GM12878 (cell line): ENCODE measurements around the gene VDR. TPM values are rescaled to one million over a fixed set of nuclear protein-coding genes. Genes with fewer than 3 reads are reported as not detected.

Source experiments
- ATAC-seq: fragments of 200-7000 bp; cut with Tn5 transposase; 3 replicates; pipeline ENCODE4 v1.9.1; 2020; ENCODE audit warnings: mild to moderate bottlenecking, moderate library complexity
- BruUV-seq: library from RNA; stranded (reverse); fragments of 400-500 nt; replicated peaks from 2 replicates; lab custom pipeline; 2021; lab: Mats Ljungman, UMichigan
- CTCF ChIA-PET: fragments of 300-600 bp; sonication (Branson Sonifier 250); formaldehyde crosslinking; extraction: SDS; loops from one replicate; lab custom pipeline; 2021; ENCODE audit warnings: inconsistent platforms; lab: Yijun Ruan, JAX
- POLR2A ChIA-PET: fragments of 350-600 bp; formaldehyde crosslinking; extraction: SDS; loops from one replicate; lab custom pipeline; 2021; ENCODE audit warnings: inconsistent platforms; lab: Charles Lee
- RAD21 ChIA-PET: fragments of 300-600 bp; sonication (Branson Sonifier 250); formaldehyde crosslinking; loops from one replicate; lab custom pipeline; 2023; ENCODE audit warnings: antibody characterized with exemption; ENCODE audit not compliant: unreplicated experiment; lab: Charles Lee
- SMC1A ChIA-PET: fragments of 300-600 bp; sonication (Branson Sonifier 250); formaldehyde crosslinking; loops from one replicate; lab custom pipeline; 2023; ENCODE audit not compliant: unreplicated experiment, uncharacterized antibody; lab: Charles Lee
- DNase-seq: peaks from one replicate; pipeline ENCODE4 v3.0.0-alpha.2; 2011; ENCODE audit warnings: low read depth, low spot score
- FAIRE-seq: peaks from 3 replicates; lab custom pipeline; 2011; peaks lifted over from hg19 to GRCh38; lab: Jason Lieb, UNC
- H2AFZ ChIP-seq: 2 replicates; pipeline ENCODE4 v1.6.0; 2011; ENCODE audit warnings: low read depth, low read length, control low read depth; ENCODE audit not compliant: control insufficient read depth
- H3K27ac ChIP-seq: 2 replicates; pipeline ENCODE4 v1.5.1; 2011; ENCODE audit warnings: control low read depth; ENCODE audit not compliant: control insufficient read depth, insufficient read depth
- H3K27me3 ChIP-seq, 2 experiments: replicated peaks in 1 of 2; 2 replicates each; pipeline versions ENCODE4 v1.6.0 to v1.6.1; 2011; ENCODE audit warnings: low read length in 1 of 2; ENCODE audit not compliant: control insufficient read depth in 2 of 2, insufficient read depth in 2 of 2
- H3K36me3 ChIP-seq, 2 experiments: 2 replicates each; pipeline ENCODE4 v1.5.1; 2011; ENCODE audit warnings: low read length in 1 of 2; ENCODE audit not compliant: control insufficient read depth in 2 of 2, insufficient read depth in 2 of 2
- H3K4me1 ChIP-seq: 2 replicates; pipeline ENCODE4 v1.6.1; 2011; ENCODE audit warnings: mild to moderate bottlenecking, low read length, moderate library complexity, mixed read lengths; ENCODE audit not compliant: control insufficient read depth, insufficient read depth
- H3K4me2 ChIP-seq: 2 replicates; pipeline ENCODE4 v1.6.0; 2011; ENCODE audit warnings: control low read depth; ENCODE audit not compliant: control insufficient read depth, insufficient read depth
- H3K4me3 ChIP-seq: fragments of 200-600 bp; sonication (generic); 2 replicates; pipeline ENCODE4 v1.5.1; 2016
- H3K79me2 ChIP-seq: 2 replicates; pipeline ENCODE4 v1.6.0; 2011; ENCODE audit warnings: low read length; ENCODE audit not compliant: control insufficient read depth, insufficient read depth
- H3K9ac ChIP-seq: 2 replicates; pipeline ENCODE4 v1.8.0; 2011; ENCODE audit warnings: low read length, control low read depth, mixed read lengths; ENCODE audit not compliant: control insufficient read depth, insufficient read depth
- H3K9me3 ChIP-seq: replicated peaks from 3 replicates; pipeline ENCODE4 v1.5.1; 2011; ENCODE audit warnings: mild to moderate bottlenecking, low read length; ENCODE audit not compliant: control insufficient read depth, insufficient read depth
- H4K20me1 ChIP-seq: 2 replicates; pipeline ENCODE4 v1.6.0; 2011; ENCODE audit not compliant: control insufficient read depth, insufficient read depth
- ATF7 ChIP-seq: fragments of 450-650 bp; IDR thresholded peaks from 2 replicates; pipeline ENCODE4 v1.6.1; 2016; ENCODE audit warnings: low read depth, mild to moderate bottlenecking
- GABPA ChIP-seq: IDR thresholded peaks from 2 replicates; pipeline ENCODE4 v1.6.1; 2014; ENCODE audit warnings: antibody characterized with exemption, low read depth, mild to moderate bottlenecking, inconsistent platforms
- HDAC6 ChIP-seq: fragments of 200-600 bp; sonication (generic); IDR thresholded peaks from one replicate; pipeline ENCODE4 v1.8.0; 2017; ENCODE audit warnings: antibody characterized with exemption; ENCODE audit not compliant: unreplicated experiment
- WGBS: methylation state at CpG from one replicate; pipeline ENCODE4 v1.1.6; 2016; ENCODE audit warnings: low lambda C conversion rate; ENCODE audit not compliant: insufficient replicate concordance, insufficient coverage; ENCODE audit errors: missing lambda C conversion rate; 5-methylcytosine and 5-hydroxymethylcytosine counted together
- in situ Hi-C: fragments of 300-500 bp; cut with MboI; formaldehyde crosslinking; loops from 9 replicates; pipeline ENCODE4 v1.14.3; 2018; ENCODE audit warnings: mixed read lengths
- intact Hi-C: fragments of 100-400 bp; cut with micrococcal nuclease; formaldehyde crosslinking; loops from one replicate; pipeline ENCODE4 v1.14.2; 2022; ENCODE audit not compliant: unreplicated experiment
- polyA plus RNA-seq, 11 experiments: library from polyadenylated mRNA; depleted of rRNA in 4 of 11; unstranded in 6 of 11; stranded (reverse) in 5 of 11; fragments of >200 nt; fragmentation: Nextera tagmentation in 4 of 11; fragmentation: Illumina TruSeq in 1 of 11; extraction: Ambion mirVana in 4 of 11; extraction: Trizol in 1 of 11; gene quantifications; 1 replicate in 1 of 11; 2 replicates in 10 of 11; pipeline versions ENCODE4 v1.2.1 to v1.2.3, GENCODE V29; 2011 to 2016; ENCODE audit warnings: inconsistent platforms in 2 of 11, missing spikeins in 2 of 11, low read depth in 1 of 11
- total RNA-seq, 4 experiments: library from RNA; depleted of rRNA in 3 of 4; stranded (reverse); fragments of >200 nt in 3 of 4; fragmentation: Illumina TruSeq in 1 of 4; extraction: Trizol in 1 of 4; gene quantifications; 2 replicates each; pipeline versions ENCODE4 v1.2.1 to v1.2.3, GENCODE V29; 2013 to 2021
- TF ChIP-seq, protein P1 (sequence below): IDR thresholded peaks from 2 replicates; pipeline ENCODE4 v1.6.1; 2012; ENCODE audit warnings: low read depth, low read length, improper control_type of control experiment
- TF ChIP-seq, protein P2 (sequence below): fragments of 450-650 bp; formaldehyde crosslinking; IDR thresholded peaks from 2 replicates; pipeline ENCODE4 v1.4.0; 2020; ENCODE audit warnings: mild to moderate bottlenecking, moderate library complexity

Gene VDR
- total and polyA plus RNA-seq, 10 of the 15 experiments (the other 5 are each of a cell fraction or from before 2014, with no cell fraction given), result 0.27 to 7.9 (median 3.0) TPM

DNA sequence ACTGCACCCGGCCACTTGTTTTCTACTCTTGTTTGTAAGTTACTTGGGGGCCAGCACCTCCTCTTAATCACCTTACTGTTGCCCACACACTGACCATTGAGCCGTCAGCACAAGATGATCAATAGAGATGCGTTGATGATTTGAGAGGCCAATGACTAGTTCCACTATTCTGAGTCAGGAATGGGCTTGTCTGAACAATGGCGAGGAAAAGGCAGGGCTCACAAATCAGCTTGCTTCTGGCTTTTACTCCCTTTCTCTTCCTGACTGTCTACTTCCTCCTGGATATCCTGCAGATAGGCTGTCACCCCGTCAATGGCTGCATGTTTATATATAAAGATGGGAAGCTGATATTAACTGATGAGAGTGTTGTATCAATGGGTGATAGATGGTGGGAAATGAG lies 55.9 kb downstream of the VDR start:
- no peaks in the 10 kb centered on the region for H3K4me1 ChIP-seq
- no peaks in the 10 kb centered on the region for H3K79me2 ChIP-seq
- SMC1A ChIA-PET, result no interaction called here
- TF ChIP-seq HDAC6 (no peak), GABPA (no peak), ATF7 (no peak)
- TF ChIP-seq, protein P1, sequence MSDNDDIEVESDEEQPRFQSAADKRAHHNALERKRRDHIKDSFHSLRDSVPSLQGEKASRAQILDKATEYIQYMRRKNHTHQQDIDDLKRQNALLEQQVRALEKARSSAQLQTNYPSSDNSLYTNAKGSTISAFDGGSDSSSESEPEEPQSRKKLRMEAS, result no peak
- TF ChIP-seq, protein P2, sequence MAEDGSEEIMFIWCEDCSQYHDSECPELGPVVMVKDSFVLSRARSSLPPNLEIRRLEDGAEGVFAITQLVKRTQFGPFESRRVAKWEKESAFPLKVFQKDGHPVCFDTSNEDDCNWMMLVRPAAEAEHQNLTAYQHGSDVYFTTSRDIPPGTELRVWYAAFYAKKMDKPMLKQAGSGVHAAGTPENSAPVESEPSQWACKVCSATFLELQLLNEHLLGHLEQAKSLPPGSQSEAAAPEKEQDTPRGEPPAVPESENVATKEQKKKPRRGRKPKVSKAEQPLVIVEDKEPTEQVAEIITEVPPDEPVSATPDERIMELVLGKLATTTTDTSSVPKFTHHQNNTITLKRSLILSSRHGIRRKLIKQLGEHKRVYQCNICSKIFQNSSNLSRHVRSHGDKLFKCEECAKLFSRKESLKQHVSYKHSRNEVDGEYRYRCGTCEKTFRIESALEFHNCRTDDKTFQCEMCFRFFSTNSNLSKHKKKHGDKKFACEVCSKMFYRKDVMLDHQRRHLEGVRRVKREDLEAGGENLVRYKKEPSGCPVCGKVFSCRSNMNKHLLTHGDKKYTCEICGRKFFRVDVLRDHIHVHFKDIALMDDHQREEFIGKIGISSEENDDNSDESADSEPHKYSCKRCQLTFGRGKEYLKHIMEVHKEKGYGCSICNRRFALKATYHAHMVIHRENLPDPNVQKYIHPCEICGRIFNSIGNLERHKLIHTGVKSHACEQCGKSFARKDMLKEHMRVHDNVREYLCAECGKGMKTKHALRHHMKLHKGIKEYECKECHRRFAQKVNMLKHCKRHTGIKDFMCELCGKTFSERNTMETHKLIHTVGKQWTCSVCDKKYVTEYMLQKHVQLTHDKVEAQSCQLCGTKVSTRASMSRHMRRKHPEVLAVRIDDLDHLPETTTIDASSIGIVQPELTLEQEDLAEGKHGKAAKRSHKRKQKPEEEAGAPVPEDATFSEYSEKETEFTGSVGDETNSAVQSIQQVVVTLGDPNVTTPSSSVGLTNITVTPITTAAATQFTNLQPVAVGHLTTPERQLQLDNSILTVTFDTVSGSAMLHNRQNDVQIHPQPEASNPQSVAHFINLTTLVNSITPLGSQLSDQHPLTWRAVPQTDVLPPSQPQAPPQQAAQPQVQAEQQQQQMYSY (CRISPR knock-in tag), result no peak
- TF ChIP-seq, all 136 proteins: peak for 0
- intact Hi-C loops (no loop called here), in situ Hi-C loops (no loop called here)
- H3K36me3 ChIP-seq, result no peaks in the 10 kb centered on the region
- DNase-seq (no peak), ATAC-seq (no peak), FAIRE-seq (no peak)
- BruUV-seq, result no TSS peak
- ChIA-PET RAD21 (interaction anchor here (1.0 to 1.4 kb wide), 2 partner anchors 10 to 114 kb away, joined by 4 to 5 read pairs; partner anchors contain the start of gene TMEM106C), POLR2A (no interaction called here), CTCF (interaction anchor here (0.8 to 4.3 kb wide), 3 partner anchors 11 to 340 kb away, joined by 4 to 21 read pairs (median 4); no protein-coding TSS in a partner anchor)
- H3K4me3 ChIP-seq, result no peak overlapping the region
- no peak overlapping the region for H3K9ac ChIP-seq
- H4K20me1 ChIP-seq, result no peaks in the 10 kb centered on the region
- no peaks in the 10 kb centered on the region for H3K27me3 ChIP-seq
- H2AFZ ChIP-seq, result no peak overlapping the region
- WGBS, result 71% methylated on average over 5 of the region's 5 CpGs
- no peak overlapping the region for H3K4me2 ChIP-seq
- H3K27ac ChIP-seq, result no peak overlapping the region
- no peaks in the 10 kb centered on the region for H3K9me3 ChIP-seq
